ENCODE results near the gene TMOD4.

TMOD4 gene

GRCh38 chr1:151171190-151171589, 4.6 kb downstream of the TMOD4 start:
- H3K4me3 ChIP-seq (ENCODE audit: low read depth, low read length) = no peak overlapping the region
- TF ChIP-seq CTCF (IDR thresholded peaks at IDR 0.05; ENCODE audit: borderline replicate concordance, insufficient read depth, low read depth, low read length) = no peak

- H3K4me3 ChIP-seq (ENCODE audit: low read depth, low read length) = no peak overlapping the region
- no peak for TF ChIP-seq CTCF (IDR thresholded peaks at IDR 0.05; ENCODE audit: borderline replicate concordance, insufficient read depth, low read depth, low read length)
These were observed 8.7 kb downstream of the TMOD4 start for GRCh38 chr1:151167116-151167515.

- TF ChIP-seq CTCF (IDR thresholded peaks at IDR 0.05; ENCODE audit: borderline replicate concordance, insufficient read depth, low read depth, low read length) = no peak
- peak overlapping the region; percentile 84 for H3K4me3 ChIP-seq (ENCODE audit: low read depth, low read length)
These were observed 9.2 kb downstream of the TMOD4 start for GRCh38 chr1:151166505-151166956.

DNA sequence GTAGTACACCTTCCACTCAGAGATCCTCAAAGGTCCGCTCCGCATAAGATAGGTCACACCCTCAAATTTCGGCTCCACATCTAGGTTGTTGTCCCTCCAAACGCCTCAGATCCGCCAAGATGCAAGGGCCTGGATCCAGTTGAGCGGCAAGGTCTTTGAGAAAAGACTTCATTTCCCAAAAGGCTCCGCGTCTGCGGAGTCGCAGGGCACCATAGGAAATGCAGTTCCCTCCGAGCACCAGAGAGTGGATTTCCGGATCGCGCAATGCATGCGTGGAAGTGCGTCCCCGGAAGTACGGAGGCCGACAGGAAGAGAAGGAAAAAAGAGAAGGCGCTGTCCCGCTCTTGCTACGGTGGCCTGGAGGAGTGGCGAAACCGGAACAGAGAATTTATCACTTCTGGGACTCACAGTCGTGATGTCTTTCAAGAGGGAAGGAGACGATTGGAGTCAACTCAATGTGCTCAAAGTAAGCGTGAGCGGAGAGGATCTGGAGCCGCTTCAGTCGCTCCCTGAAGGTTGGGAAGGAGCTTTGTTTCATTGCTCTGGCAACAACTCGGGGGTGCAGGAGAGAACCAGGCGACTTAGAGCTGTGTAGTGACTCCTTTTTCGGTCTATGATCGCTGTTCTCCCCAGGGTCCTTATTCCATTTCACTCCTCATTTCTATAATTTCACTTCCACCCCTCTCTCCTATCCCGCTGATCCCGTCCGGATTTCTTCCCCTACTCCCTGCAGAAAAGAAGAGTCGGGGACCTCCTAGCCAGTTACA, 9.9 kb downstream of the TMOD4 start, which contains the start of the genes LYSMD1 and SCNM1:
LYSMD1 (minus strand) TSS at position 165 of the 767 bp plus-strand sequence. CDS start 644 bp downstream, outside the sequence.
SCNM1 (plus strand) TSS at position 407 of the 767 bp plus-strand sequence; CDS start at position 416, 9 bp downstream.
- peak within 1 kb of the TSS; percentile 84 for H3K4me3 ChIP-seq (ENCODE audit: low read depth, low read length)
- TF ChIP-seq CTCF (IDR thresholded peaks at IDR 0.05; ENCODE audit: borderline replicate concordance, insufficient read depth, low read depth, low read length) = no peak

- peak overlapping the region; percentile 51 for H3K4me3 ChIP-seq (ENCODE audit: low read depth, low read length)
- no peak for TF ChIP-seq CTCF (IDR thresholded peaks at IDR 0.05; ENCODE audit: borderline replicate concordance, insufficient read depth, low read depth, low read length)
These were observed 10.5 kb downstream of the TMOD4 start for GRCh38 chr1:151165281-151165737.

GRCh38 chr1:151164732-151165280, 11.0 kb downstream of the TMOD4 start:
- peak overlapping the region; percentile 51 for H3K4me3 ChIP-seq (ENCODE audit: low read depth, low read length)

More at GRCh38 chr1:151164732-151165280, 11.0 kb downstream of the TMOD4 start:
- no peak for TF ChIP-seq CTCF (IDR thresholded peaks at IDR 0.05; ENCODE audit: borderline replicate concordance, insufficient read depth, low read depth, low read length)

Measured in GM12875 (cell line).